Measurements from ENCODE around the gene RAMP2.

- TF ChIP-seq CTCF (conservative IDR thresholded peaks at IDR 0.05; ENCODE audit: low read depth in 2 of 2) (no peak), POLR2AphosphoS5 (IDR thresholded peaks at IDR 0.05; ENCODE audit: low read depth) (no peak), EZH2 (IDR thresholded peaks at IDR 0.05; ENCODE audit: low read depth, unreplicated experiment) (no peak)
Measured at GRCh38 chr17:42797067-42798007, 36.3 kb downstream of the RAMP2 start.
